Thyroid gland (tissue), 4 donors: ENCODE results near the gene ASPRV1. TPM values are rescaled to one million over a fixed set of nuclear protein-coding genes. Genes with fewer than 3 reads are reported as not detected.

Source experiments
- DNase-seq, 2 donors: peaks; one replicate each; pipeline ENCODE4 v3.0.0-alpha.2; 2019
- H3K27ac ChIP-seq, 3 donors: fragments of 200-600 bp; sonication (generic); 1 replicate in 2 of 3; 2 replicates in 1 of 3; pipeline ENCODE4 v1.5.1; 2016 to 2019; ENCODE audit warnings: mild to moderate bottlenecking in 1 of 3, moderate library complexity in 1 of 3
- H3K27me3 ChIP-seq: fragments of 200-600 bp; sonication (generic); one replicate; pipeline ENCODE4 v1.5.1; 2019
- H3K36me3 ChIP-seq, 2 donors: fragments of 200-600 bp; sonication (generic); one replicate each; pipeline ENCODE4 v1.5.1; 2016 to 2019
- H3K4me1 ChIP-seq, 2 donors: fragments of 200-600 bp; sonication (generic); one replicate each; pipeline ENCODE4 v1.5.1; 2017 to 2019
- H3K4me3 ChIP-seq, 3 donors: fragments of 200-600 bp; sonication (generic); replicated peaks in 1 of 3; 1 replicate in 2 of 3; 2 replicates in 1 of 3; pipeline ENCODE4 v1.5.1; 2016; ENCODE audit warnings: mild to moderate bottlenecking in 1 of 3
- H3K9me3 ChIP-seq: fragments of 200-600 bp; sonication (generic); one replicate; pipeline ENCODE4 v1.5.1; 2017
- POLR2A ChIP-seq, 2 donors: fragments of 450-650 bp; IDR thresholded peaks; one replicate each; pipeline ENCODE4 v1.6.1; 2017; ENCODE audit warnings: antibody characterized with exemption in 2 of 2, mild to moderate bottlenecking in 2 of 2, moderate library complexity in 1 of 2
- WGBS, 2 donors: methylation state at CpG; one replicate each; pipeline ENCODE4 v1.1.5; 2017; 5-methylcytosine and 5-hydroxymethylcytosine counted together
- intact Hi-C: fragments of 100-400 bp; cut with DNase I; formaldehyde crosslinking; loops from one replicate; pipeline ENCODE4 v1.15.1; 2023
- total RNA-seq, 4 donors: library from RNA; depleted of rRNA; stranded (reverse); fragments of >200 nt; gene quantifications; one replicate each; pipeline ENCODE4 v1.2.3, GENCODE V29; 2016
- TF ChIP-seq, protein P1 (sequence below), 6 experiments: fragments of 200-600 bp in 3 of 6; fragments of 450-650 bp in 3 of 6; sonication (generic) in 3 of 6; IDR thresholded peaks; one replicate each; pipeline ENCODE4 v1.5.1; 2016 to 2019; ENCODE audit warnings: antibody characterized with exemption in 6 of 6, mild to moderate bottlenecking in 2 of 6, inconsistent platforms in 1 of 6, moderate library complexity in 1 of 6

Gene ASPRV1
- total RNA-seq, 4 donors from 2014 or later: 0.89 to 2.0 (median 1.5) TPM

- intact Hi-C loops: loop anchor here (5.0 kb wide), 1 partner anchor 231 kb away; no protein-coding TSS in a partner anchor
Observed at GRCh38 chr2:69916106-69916505, 45.3 kb downstream of the ASPRV1 start.

GRCh38 chr2:69914950-69915945 is 46.2 kb downstream of the ASPRV1 start, which contains the start of gene MXD1:
Gene MXD1, plus strand, starts transcription at chr2:69915109. Its CDS starts 222 bp downstream, at chr2:69915331.
- Histone ChIP-seq H3K9me3 (no peaks in the 10 kb centered on the region), H3K27ac (peak within 1 kb of the TSS; percentile 94 to 98 (median 98)), H3K4me3 (peak within 1 kb of the TSS; percentile 72 to 94 (median 91)), H3K27me3 (no peaks in the 10 kb centered on the region), H3K36me3 (peaks cover 0 to 6% of the 10 kb centered on the region in 2 donors), H3K4me1 (peaks cover 7 to 16% of the 10 kb centered on the region in 2 donors)
- intact Hi-C loops: loop anchor here (5.0 kb wide), 4 partner anchors 157 to 382 kb away; partner anchors contain the start of gene C2orf42
- peak; percentile 25 to 31 for DNase-seq
- 0 to 1% methylated on average over 36 to 37 of the region's 81 CpGs for WGBS, 2 donors
- TF ChIP-seq, protein P1, sequence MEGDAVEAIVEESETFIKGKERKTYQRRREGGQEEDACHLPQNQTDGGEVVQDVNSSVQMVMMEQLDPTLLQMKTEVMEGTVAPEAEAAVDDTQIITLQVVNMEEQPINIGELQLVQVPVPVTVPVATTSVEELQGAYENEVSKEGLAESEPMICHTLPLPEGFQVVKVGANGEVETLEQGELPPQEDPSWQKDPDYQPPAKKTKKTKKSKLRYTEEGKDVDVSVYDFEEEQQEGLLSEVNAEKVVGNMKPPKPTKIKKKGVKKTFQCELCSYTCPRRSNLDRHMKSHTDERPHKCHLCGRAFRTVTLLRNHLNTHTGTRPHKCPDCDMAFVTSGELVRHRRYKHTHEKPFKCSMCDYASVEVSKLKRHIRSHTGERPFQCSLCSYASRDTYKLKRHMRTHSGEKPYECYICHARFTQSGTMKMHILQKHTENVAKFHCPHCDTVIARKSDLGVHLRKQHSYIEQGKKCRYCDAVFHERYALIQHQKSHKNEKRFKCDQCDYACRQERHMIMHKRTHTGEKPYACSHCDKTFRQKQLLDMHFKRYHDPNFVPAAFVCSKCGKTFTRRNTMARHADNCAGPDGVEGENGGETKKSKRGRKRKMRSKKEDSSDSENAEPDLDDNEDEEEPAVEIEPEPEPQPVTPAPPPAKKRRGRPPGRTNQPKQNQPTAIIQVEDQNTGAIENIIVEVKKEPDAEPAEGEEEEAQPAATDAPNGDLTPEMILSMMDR (IDR thresholded peaks at IDR 0.05): peak in 1 of 6 experiments; percentile 23
- TF ChIP-seq POLR2A (IDR thresholded peaks at IDR 0.05): peak; percentile 87 to 95

More at GRCh38 chr2:69916106-69916505, 45.3 kb downstream of the ASPRV1 start:
- Histone ChIP-seq H3K4me1 (peaks cover 7 to 16% of the 10 kb centered on the region in 2 donors), H3K4me3 (peak overlapping the region in 1 of 3 donors; percentile 94), H3K36me3 (peaks cover 0 to 6% of the 10 kb centered on the region in 2 donors), H3K27me3 (no peaks in the 10 kb centered on the region), H3K9me3 (no peaks in the 10 kb centered on the region), H3K27ac (peak overlapping the region in 1 of 3 donors; percentile 91)
- WGBS, 2 donors: 45 to 52% methylated on average over 2 of the region's 2 CpGs
- TF ChIP-seq POLR2A (IDR thresholded peaks at IDR 0.05): no peak
- TF ChIP-seq, protein P1 (IDR thresholded peaks at IDR 0.05): no peak
- no peak for DNase-seq

- peak; percentile 75 to 93 for TF ChIP-seq POLR2A (IDR thresholded peaks at IDR 0.05)
- TF ChIP-seq, protein P1 (IDR thresholded peaks at IDR 0.05): peak in 1 of 6 experiments; percentile 14
- Histone ChIP-seq H3K36me3 (peaks cover 0 to 2% of the 10 kb centered on the region in 2 donors), H3K9me3 (no peaks in the 10 kb centered on the region), H3K4me3 (peak overlapping the region; percentile 47 to 59 (median 53)), H3K4me1 (peaks cover 7 to 16% of the 10 kb centered on the region in 2 donors), H3K27ac (peak overlapping the region; percentile 94 to 98 (median 98)), H3K27me3 (no peaks in the 10 kb centered on the region)
- intact Hi-C loops: loop anchor here (5.0 kb wide), 3 partner anchors 158 to 383 kb away; partner anchors contain the start of gene C2orf42
- 0 to 1% methylated on average over 19 to 38 of the region's 56 CpGs for WGBS, 2 donors
- peak; percentile 100 for DNase-seq
Observed at GRCh38 chr2:69914164-69914949, 47.1 kb downstream of the ASPRV1 start.

GRCh38 chr2:69911985-69912563 is 49.4 kb downstream of the ASPRV1 start:
- WGBS, 2 donors: 3 to 7% methylated on average over 2 of the region's 2 CpGs
- intact Hi-C loops: loop anchor here (5.0 kb wide), 3 partner anchors 160 to 385 kb away; partner anchors contain the start of gene C2orf42
- no peak for DNase-seq
- H3K27ac ChIP-seq: peak overlapping the region in 2 of 3 donors; percentile 20 to 98
- peaks cover 11% of the 10 kb centered on the region in 2 donors for H3K36me3 ChIP-seq
- no peak overlapping the region for H3K4me3 ChIP-seq
- H3K27me3 ChIP-seq: no peaks in the 10 kb centered on the region
- H3K4me1 ChIP-seq: peaks cover 7 to 16% of the 10 kb centered on the region in 2 donors
- no peak for TF ChIP-seq POLR2A (IDR thresholded peaks at IDR 0.05)
- TF ChIP-seq, protein P1 (IDR thresholded peaks at IDR 0.05): peak; percentile 16 to 80 (median 60)
- no peaks in the 10 kb centered on the region for H3K9me3 ChIP-seq

Other genes with a start within 250 kb of the ASPRV1 start
- 100 to 1,000 TPM in 1 of 4 donors, 10 to 100 TPM in 3; 72.0 to 101 (median 82.5) TPM for gene ANXA4, start 219.5 kb downstream of the ASPRV1 start, total RNA-seq
- 10 to 100 TPM; 15.1 to 19.8 (median 17.1) TPM for gene GMCL1, start 132.0 kb downstream of the ASPRV1 start, total RNA-seq
- gene SNRNP27, start 67.7 kb downstream of the ASPRV1 start, total RNA-seq: 100 to 1,000 TPM in 1 of 4 donors, 10 to 100 TPM in 3; 47.5 to 111 (median 66.3) TPM
- 10 to 100 TPM; 11.3 to 17.9 (median 13.0) TPM for gene MXD1, start 46.5 kb downstream of the ASPRV1 start, total RNA-seq
- 100 to 1,000 TPM; 165 to 215 (median 195) TPM for gene PCBP1, start 125.8 kb upstream of the ASPRV1 start, total RNA-seq
- 10 to 100 TPM in 3 of 4 donors, 1 to 10 TPM in 1; 9.8 to 26.5 (median 18.0) TPM for gene C2orf42, start 229.4 kb upstream of the ASPRV1 start, total RNA-seq